ENCODE data around the gene PIGU. TPM values are rescaled to one million over a fixed set of nuclear protein-coding genes. Genes with fewer than 3 reads are reported as not detected.
A peak's percentile ranks its signal among the peaks of the same experiment; 100 is the strongest.

PIGU gene
- total and polyA plus RNA-seq, 2 of the 13 experiments (the other 11 are each of a cell fraction or from before 2014, with no cell fraction given): 45.5 to 231 TPM

DNA sequence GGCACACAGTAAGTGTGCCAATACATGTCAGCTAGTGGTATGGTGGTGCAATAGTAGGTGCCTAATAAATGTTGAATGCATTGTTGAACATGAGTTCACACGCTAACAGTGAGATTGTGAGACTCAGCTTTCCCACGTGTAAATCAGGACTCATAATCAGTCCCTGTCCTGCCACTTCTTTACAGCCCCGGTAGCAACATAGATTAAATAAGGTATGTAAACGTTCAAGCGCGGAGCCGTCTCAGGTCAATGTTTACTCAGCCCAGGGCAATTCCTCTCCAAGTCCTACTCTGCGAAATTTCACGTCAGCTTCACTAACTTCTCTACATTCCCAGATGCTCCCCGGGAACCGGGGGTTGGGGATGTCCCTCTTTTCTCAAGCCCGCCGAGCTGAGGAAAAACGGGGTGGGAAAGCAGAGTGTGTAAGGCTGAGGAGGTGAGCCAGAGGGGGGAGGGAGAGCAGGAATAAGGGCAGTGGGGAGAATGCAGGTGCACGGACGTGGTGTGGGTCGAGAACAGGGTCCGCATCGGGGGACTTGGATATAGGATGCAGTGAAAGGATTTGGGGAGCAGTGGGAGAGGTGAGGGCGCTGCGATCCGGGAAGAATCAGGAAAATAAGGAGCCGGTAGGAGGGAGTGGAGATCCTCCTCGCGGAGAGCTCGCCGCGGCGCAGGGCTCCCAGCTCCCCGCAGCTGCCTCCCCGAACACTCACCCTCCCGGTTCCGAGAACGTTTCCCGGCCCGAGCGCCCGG is 26.7 kb upstream of the PIGU start (continued):
- TF ChIP-seq ZNF407 (CRISPR knock-in tag; IDR thresholded peaks at IDR 0.05; ENCODE audit: not compliant biosample characterization): no peak
- TF ChIP-seq RNF219 (CRISPR knock-in tag; IDR thresholded peaks at IDR 0.05): no peak; the same call in 1 of the 2 replicates
- TF ChIP-seq ETV6 (CRISPR knock-in tag; conservative IDR thresholded peaks at IDR 0.05): no peak; the same call in 1 of the 2 replicates
- TF ChIP-seq RBM39 (IDR thresholded peaks at IDR 0.05; ENCODE audit: low read depth, low read length, poor library complexity, severe bottlenecking): no peak
- no peak for TF ChIP-seq HMG20B (CRISPR knock-in tag; conservative IDR thresholded peaks at IDR 0.05)
- TF ChIP-seq, protein P1, sequence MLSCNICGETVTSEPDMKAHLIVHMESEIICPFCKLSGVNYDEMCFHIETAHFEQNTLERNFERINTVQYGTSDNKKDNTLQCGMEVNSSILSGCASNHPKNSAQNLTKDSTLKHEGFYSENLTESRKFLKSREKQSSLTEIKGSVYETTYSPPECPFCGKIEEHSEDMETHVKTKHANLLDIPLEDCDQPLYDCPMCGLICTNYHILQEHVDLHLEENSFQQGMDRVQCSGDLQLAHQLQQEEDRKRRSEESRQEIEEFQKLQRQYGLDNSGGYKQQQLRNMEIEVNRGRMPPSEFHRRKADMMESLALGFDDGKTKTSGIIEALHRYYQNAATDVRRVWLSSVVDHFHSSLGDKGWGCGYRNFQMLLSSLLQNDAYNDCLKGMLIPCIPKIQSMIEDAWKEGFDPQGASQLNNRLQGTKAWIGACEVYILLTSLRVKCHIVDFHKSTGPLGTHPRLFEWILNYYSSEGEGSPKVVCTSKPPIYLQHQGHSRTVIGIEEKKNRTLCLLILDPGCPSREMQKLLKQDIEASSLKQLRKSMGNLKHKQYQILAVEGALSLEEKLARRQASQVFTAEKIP (CRISPR knock-in tag; IDR thresholded peaks at IDR 0.05; ENCODE audit: borderline replicate concordance): no peak
- TF ChIP-seq, protein P2, sequence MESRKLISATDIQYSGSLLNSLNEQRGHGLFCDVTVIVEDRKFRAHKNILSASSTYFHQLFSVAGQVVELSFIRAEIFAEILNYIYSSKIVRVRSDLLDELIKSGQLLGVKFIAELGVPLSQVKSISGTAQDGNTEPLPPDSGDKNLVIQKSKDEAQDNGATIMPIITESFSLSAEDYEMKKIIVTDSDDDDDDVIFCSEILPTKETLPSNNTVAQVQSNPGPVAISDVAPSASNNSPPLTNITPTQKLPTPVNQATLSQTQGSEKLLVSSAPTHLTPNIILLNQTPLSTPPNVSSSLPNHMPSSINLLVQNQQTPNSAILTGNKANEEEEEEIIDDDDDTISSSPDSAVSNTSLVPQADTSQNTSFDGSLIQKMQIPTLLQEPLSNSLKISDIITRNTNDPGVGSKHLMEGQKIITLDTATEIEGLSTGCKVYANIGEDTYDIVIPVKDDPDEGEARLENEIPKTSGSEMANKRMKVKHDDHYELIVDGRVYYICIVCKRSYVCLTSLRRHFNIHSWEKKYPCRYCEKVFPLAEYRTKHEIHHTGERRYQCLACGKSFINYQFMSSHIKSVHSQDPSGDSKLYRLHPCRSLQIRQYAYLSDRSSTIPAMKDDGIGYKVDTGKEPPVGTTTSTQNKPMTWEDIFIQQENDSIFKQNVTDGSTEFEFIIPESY (CRISPR knock-in tag; IDR thresholded peaks at IDR 0.05): no peak
- TF ChIP-seq NFATC3 (CRISPR knock-in tag; IDR thresholded peaks at IDR 0.05): no peak; the same call in 1 of the 2 replicates
- TF ChIP-seq ZNF570 (CRISPR knock-in tag; IDR thresholded peaks at IDR 0.05; ENCODE audit: borderline replicate concordance): no peak
- TF ChIP-seq RFXAP (CRISPR knock-in tag; IDR thresholded peaks at IDR 0.05; ENCODE audit: borderline replicate concordance): no peak; the same call in 1 of the 2 replicates
- TF ChIP-seq ZNF10 (CRISPR knock-in tag; IDR thresholded peaks at IDR 0.05; ENCODE audit: borderline replicate concordance, low read depth): 0 out of 2 replicates have a peak, but pooled peaks have one; percentile 16
- TF ChIP-seq EEA1 (CRISPR knock-in tag; IDR thresholded peaks at IDR 0.05; ENCODE audit: borderline replicate concordance): peak; percentile 58; the same call in 1 of the 2 replicates
